Eye (tissue), 1 donor: Measurements from ENCODE around the gene OR10A7.
"Not testable (repeated sequence)": the region's sequence is repeated elsewhere in the genome, so short reads cannot be mapped to it uniquely, and the experiment has no call there.

ENCODE experiments used
- DNase-seq: peaks from one replicate; pipeline ENCODE4 v3.0.0-alpha.2; 2015

OR10A7 gene, protein sequence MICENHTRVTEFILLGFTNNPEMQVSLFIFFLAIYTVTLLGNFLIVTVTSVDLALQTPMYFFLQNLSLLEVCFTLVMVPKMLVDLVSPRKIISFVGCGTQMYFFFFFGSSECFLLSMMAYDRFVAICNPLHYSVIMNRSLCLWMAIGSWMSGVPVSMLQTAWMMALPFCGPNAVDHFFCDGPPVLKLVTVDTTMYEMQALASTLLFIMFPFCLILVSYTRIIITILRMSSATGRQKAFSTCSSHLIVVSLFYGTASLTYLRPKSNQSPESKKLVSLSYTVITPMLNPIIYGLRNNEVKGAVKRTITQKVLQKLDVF

GRCh38 chr12:55220725-55221124 lies at the start of gene OR10A7:
Gene OR10A7 (plus strand): TSS chr12:55221025. CDS start chr12:55221025, 0 bp downstream.
- no peak for DNase-seq

GRCh38 chr12:55171445-55171844 lies 49.4 kb upstream of the OR10A7 start:
- DNase-seq, result no peak

DNA sequence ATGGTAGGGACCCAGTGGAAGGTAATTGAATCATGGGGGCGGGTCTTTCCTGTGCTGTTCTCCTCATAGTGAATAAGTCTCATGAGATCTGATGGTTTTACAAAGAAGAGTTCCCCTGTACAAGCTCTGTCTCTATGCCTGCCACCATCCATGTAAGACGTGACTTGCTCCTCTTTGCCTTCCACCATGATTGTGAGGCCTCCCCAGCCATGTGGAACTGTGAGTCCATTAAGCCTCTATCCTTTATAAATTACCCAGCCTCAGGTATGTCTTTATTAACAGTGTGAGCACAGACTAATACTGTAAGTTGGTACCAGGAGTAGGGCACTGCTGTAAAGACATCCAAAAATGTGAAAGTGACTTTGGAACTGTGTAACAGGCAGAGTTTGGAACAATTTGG lies 49.0 kb upstream of the OR10A7 start:
- DNase-seq, result not testable (repeated sequence)

DNA sequence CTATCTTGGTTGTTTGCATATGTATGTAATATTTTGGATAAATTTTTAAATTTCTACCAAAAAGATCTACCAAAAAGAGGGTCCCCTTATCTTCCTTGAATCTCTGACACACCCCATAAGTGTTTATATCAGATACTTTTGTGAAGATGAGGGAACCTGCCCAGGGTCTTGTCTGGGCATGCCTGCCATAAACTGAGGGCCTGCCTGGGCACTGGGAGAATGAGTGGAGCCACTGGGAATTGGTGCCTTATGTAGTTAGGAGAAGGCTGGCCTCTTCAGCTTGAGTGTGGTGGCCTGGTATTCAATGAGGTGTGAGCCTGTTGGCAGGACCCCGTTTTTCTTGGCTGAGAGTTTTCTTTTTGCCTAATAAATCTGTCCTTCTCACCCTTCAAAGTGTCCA lies 48.1 kb upstream of the OR10A7 start:
- no peak for DNase-seq

- no peak for DNase-seq
Measured at GRCh38 chr12:55173456-55173855, 47.4 kb upstream of the OR10A7 start.

DNA sequence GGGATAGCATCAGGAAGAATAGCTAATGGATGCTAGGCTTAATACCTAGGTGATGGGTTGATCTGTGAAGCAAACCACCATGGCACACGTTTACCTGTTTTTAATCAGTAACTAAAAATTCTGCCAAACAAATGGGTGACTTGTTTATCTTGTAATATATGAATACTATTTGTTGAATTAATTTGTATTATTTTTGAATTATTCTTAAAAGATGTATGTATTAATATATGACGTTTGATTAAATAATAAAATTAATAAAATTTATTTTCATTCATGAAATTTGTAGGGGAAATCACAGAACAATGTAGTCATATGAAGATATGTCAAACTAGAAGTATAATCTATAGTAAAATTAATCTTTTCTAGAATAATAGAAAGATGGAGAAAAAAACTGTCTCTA lies 32.3 kb upstream of the OR10A7 start:
- DNase-seq, result no peak

- peak; percentile 94 for DNase-seq
Measured at GRCh38 chr12:55188974-55189556, 31.8 kb upstream of the OR10A7 start.

DNA sequence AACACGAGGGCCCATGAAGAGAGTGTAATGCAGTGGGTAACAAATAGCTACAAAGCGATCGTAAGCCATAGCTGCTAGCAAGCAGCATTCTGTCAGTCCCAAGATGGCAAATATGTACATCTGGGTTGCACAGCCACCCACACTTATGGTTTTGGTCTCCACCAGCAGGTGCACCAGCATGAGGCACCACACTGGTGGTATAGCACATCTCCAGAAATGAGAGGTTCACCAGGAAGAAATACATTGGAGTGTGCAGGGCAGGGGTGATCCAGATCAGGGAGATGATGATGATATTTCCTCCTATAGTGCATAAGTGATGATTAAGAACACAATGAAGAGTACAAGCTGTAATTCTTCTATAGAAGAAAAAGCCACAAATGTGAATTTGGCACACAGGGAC lies 26.4 kb upstream of the OR10A7 start:
- DNase-seq, result no peak

DNA sequence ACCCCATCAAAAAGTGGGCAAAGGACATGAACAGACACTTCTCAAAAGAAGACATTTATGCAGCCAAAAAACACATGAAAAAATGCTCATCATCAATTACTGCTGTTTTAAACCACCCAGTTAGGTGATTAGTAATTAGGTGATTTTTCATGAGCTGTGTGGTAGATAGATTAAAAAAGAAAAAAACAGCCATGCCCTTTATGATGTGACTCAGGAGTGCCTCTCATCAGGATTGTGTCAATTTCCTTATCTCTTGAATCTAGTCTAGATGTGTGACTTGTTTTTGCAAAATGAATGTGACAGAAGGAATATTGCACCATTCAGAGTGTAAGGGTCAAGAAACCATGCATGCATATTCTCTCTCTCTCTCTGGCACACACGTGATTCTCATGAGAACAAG lies 5.7 kb downstream of the OR10A7 start:
- DNase-seq, result no peak

GRCh38 chr12:55227643-55228042 lies 6.8 kb downstream of the OR10A7 start:
- no peak for DNase-seq

GRCh38 chr12:55244309-55244708 lies 23.5 kb downstream of the OR10A7 start, which contains the start of gene OR6C74:
Gene OR6C74 (plus strand): TSS chr12:55244609. CDS start chr12:55247288, 2,679 bp downstream.
- DNase-seq, result no peak

DNA sequence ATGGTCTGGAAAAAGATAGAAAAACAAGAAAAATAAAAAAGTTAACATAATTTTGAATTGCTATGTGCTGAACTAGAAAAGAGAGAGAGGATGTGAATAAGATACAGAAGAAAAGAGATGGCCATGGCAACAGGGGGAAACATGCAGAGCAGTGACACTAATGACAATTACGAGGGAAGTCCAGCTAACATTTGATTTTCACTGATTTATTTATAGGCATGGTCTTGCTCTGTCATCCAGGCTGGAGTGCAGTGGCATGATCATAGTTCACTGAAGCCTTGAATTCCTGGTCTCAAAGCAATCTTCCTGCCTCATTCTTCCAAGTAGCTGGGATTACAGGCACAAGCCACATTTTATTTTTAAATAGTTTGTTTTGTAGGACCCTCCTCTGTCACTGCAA lies 25.3 kb downstream of the OR10A7 start:
- DNase-seq, result no peak

- no peak for DNase-seq
Measured at GRCh38 chr12:55250944-55251343, 30.1 kb downstream of the OR10A7 start.

DNA sequence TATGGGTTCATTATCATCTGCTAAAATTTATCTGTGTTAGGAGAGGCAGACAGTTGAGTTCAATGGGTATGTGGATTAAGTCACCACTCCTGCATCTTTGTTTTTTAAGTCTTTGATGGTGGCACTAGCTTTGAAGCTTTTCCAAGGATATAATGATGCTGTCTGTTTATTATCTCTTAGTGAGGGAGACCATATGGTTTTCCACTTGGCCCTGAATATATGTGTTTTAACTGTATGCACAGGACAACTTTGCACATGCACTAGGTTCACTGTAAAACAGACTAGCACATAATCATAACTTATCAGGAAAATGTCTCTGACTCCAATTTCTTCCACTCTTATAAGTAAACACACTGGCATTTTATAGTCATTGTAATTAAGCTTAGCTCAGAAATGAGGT lies 32.5 kb downstream of the OR10A7 start:
- DNase-seq, result no peak

DNA sequence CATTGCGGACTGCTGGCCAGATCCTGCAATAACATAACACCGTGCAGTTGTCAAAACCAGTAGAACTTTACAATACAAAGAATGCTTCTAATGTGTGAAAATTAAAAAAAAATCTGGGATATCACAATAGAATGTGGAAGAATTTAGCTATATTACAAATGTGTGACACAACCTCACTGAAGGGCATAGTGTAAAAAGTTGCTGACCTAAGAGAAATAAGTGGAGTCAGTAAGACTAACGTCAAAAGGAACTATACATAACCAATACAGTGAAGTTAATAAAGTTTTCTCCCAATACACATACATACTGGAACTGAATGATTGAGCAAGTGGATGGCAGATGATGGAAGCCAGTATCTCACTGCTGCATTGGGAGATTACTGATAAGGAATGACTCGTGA lies 36.0 kb downstream of the OR10A7 start:
- no peak for DNase-seq

- no peak for DNase-seq
Measured at GRCh38 chr12:55258303-55258702, 37.5 kb downstream of the OR10A7 start.
